Parathyroid adenoma (tissue), 2 donors: ENCODE results near the gene ATF5.

Source experiments
- H2AFZ ChIP-seq: fragments of 300-600 bp; sonication (generic); one replicate; pipeline ENCODE4 v1.7.0; 2017; ENCODE audit warnings: antibody characterized with exemption, mild to moderate bottlenecking
- H3K27ac ChIP-seq: fragments of 300-600 bp; sonication (generic); one replicate; pipeline ENCODE4 v1.7.0; 2017
- H3K27me3 ChIP-seq: fragments of 300-600 bp; sonication (generic); one replicate; pipeline ENCODE4 v1.7.0; 2017; ENCODE audit warnings: low read length; ENCODE audit not compliant: control insufficient read depth, insufficient read depth
- H3K36me3 ChIP-seq: fragments of 300-600 bp; sonication (generic); one replicate; pipeline ENCODE4 v1.7.0; 2017; ENCODE audit warnings: low read length; ENCODE audit not compliant: control insufficient read depth, insufficient read depth
- H3K4me1 ChIP-seq: fragments of 300-600 bp; sonication (generic); one replicate; pipeline ENCODE4 v1.7.0; 2017; ENCODE audit warnings: control low read depth
- H3K4me2 ChIP-seq: fragments of 300-600 bp; sonication (generic); one replicate; pipeline ENCODE4 v1.7.0; 2017; ENCODE audit warnings: low read length
- H3K4me3 ChIP-seq: fragments of 300-600 bp; sonication (generic); one replicate; pipeline ENCODE4 v1.7.0; 2017; ENCODE audit warnings: low read depth, low read length
- H3K79me2 ChIP-seq: fragments of 300-600 bp; sonication (generic); one replicate; pipeline ENCODE4 v1.7.0; 2017; ENCODE audit warnings: control low read depth
- H3K9ac ChIP-seq: fragments of 300-600 bp; sonication (generic); one replicate; pipeline ENCODE4 v1.7.0; 2017; ENCODE audit warnings: mild to moderate bottlenecking
- H3K9me3 ChIP-seq: fragments of 300-600 bp; sonication (generic); one replicate; pipeline ENCODE4 v1.7.0; 2017; ENCODE audit warnings: low read length; ENCODE audit not compliant: control insufficient read depth
- CTCF ChIP-seq: fragments of 300-600 bp; sonication (generic); IDR thresholded peaks from one replicate; pipeline ENCODE4 v1.7.0; 2017; ENCODE audit warnings: antibody characterized with exemption, mild to moderate bottlenecking
- donor health status: primary hyperparathyroidism.

Gene ATF5

DNA sequence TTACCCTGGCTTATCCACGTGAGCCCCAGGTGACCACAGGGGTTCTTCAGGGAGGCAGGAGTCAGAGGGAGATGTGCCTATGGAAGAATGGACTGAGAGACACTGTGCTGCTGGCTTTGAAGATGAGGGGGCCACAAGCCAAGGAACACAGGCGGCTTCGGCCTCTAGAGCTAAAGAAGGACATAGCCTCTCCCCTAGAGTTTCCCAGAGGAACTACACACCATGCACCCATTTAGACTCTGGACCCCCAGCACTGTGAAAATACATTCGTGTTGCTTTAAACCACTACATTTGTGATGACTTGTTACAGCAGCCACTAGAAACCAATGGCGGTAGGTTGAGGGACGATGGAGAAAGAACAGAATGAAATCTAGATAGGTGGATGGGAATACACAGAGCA, 13.7 kb upstream of the ATF5 start:
- no peak for TF ChIP-seq CTCF
- Histone ChIP-seq H3K4me2 (no peak overlapping the region), H3K4me3 (no peak overlapping the region), H3K27me3 (no peaks in the 10 kb centered on the region), H2AFZ (no peak overlapping the region), H3K9ac (no peak overlapping the region), H3K4me1 (no peaks in the 10 kb centered on the region), H3K36me3 (no peaks in the 10 kb centered on the region), H3K9me3 (no peaks in the 10 kb centered on the region), H3K27ac (no peak overlapping the region), H3K79me2 (peaks cover 16% of the 10 kb centered on the region)

DNA sequence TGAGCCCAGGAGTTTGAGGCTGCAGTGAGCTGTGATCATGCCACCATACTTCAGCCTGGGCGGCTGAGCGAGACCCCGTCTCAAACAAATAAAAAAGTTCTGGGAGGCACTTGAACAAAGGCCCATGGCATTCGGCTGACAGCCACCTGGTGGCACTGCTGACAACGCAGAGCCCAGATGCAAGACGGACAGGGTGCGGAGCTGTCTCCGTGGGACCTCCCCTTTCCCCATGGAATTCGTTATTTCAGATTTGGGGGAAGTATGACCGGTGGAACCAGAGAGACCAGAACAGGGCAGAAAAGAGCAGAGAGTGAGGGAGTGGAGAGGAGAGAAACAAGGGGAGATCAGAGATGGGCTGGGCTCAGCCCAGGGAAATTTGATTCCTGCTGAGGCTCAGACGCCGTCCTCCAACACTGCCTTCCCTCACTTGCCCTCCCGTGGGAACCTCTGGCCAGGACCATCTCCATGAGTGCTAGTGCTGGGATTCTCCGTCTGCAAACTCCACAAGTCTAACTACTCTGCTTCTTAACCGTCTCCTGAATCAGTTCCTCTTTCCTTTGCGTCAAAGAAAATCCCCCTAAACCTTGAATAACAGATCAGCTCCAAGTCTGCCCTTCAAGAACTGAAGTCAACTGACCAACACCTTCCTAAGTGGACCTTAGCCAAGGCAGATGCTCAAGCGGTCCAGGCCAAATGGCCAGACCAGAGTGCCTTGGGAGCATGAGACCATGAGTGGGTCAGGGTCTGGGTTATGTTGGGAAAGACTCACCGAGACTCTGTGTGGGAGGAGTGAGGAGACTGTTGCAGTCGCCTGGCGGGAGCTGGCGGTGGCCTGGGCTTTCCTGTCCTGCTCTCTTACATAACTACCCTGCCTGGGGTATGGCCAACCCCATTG, 11.9 kb upstream of the ATF5 start:
- Histone ChIP-seq H3K27ac (no peak overlapping the region), H3K9me3 (no peaks in the 10 kb centered on the region), H2AFZ (no peak overlapping the region), H3K27me3 (no peaks in the 10 kb centered on the region), H3K4me3 (no peak overlapping the region), H3K9ac (no peak overlapping the region), H3K4me1 (no peaks in the 10 kb centered on the region), H3K79me2 (peaks cover 19% of the 10 kb centered on the region), H3K4me2 (no peak overlapping the region), H3K36me3 (no peaks in the 10 kb centered on the region)
- TF ChIP-seq CTCF: no peak

GRCh38 chr19:49918089-49918488, 10.9 kb upstream of the ATF5 start:
- H3K79me2 ChIP-seq: peaks cover 22% of the 10 kb centered on the region
- H3K27me3 ChIP-seq: no peaks in the 10 kb centered on the region
- no peak overlapping the region for H3K9ac ChIP-seq
- H3K4me1 ChIP-seq: no peaks in the 10 kb centered on the region
- no peak overlapping the region for H3K4me2 ChIP-seq
- no peak for TF ChIP-seq CTCF
- H2AFZ ChIP-seq: no peak overlapping the region
- no peaks in the 10 kb centered on the region for H3K9me3 ChIP-seq
- no peak overlapping the region for H3K27ac ChIP-seq
- H3K36me3 ChIP-seq: no peaks in the 10 kb centered on the region
- H3K4me3 ChIP-seq: no peak overlapping the region

DNA sequence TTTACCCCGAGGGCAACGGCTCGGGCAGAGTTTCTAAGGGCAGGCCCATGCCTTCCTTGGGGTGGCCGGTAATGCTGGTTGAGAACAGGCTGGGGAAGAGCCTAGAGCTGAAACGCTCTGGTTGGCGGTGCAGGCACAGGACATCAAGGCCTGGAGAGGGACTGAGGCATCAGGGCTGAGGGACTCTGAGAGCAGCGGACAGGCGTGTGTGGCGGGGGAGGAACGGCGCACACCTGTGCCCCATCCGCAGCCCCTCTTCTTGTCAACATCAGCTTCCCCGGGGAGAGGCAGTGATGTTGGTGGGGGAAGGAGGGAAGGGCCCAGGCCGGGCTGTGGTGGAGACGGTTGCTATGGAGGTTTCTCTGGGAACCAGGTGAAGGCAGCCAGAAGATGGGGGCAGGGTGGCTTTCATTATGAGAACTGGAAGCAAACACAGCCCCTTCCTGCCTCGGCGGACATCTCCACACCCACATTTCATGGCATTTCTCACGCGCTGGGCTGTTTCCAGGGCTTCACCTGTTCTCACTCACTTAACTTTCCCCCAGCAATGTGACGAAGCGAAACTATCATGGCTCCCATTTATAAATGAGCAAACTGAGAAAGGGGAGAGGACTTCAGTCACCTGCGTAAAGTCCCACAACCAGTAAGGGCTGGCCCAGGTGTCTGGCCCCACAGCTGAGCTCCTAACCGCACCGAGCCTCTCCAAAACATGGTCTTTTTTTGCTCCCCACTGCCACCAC, 8.2 kb upstream of the ATF5 start:
- no peak overlapping the region for H3K4me2 ChIP-seq
- H3K36me3 ChIP-seq: no peaks in the 10 kb centered on the region
- H3K79me2 ChIP-seq: peaks cover 42% of the 10 kb centered on the region
- H3K9me3 ChIP-seq: no peaks in the 10 kb centered on the region
- H3K27me3 ChIP-seq: no peaks in the 10 kb centered on the region
- no peak overlapping the region for H3K4me3 ChIP-seq
- no peak overlapping the region for H3K9ac ChIP-seq
- TF ChIP-seq CTCF: no peak
- H2AFZ ChIP-seq: no peak overlapping the region
- no peaks in the 10 kb centered on the region for H3K4me1 ChIP-seq
- no peak overlapping the region for H3K27ac ChIP-seq
